ENCODE results near the gene CNPY2.
"Not testable (repeated sequence)": the region's sequence is repeated elsewhere in the genome, so short reads cannot be mapped to it uniquely, and the experiment has no call there.

Gene CNPY2

DNA sequence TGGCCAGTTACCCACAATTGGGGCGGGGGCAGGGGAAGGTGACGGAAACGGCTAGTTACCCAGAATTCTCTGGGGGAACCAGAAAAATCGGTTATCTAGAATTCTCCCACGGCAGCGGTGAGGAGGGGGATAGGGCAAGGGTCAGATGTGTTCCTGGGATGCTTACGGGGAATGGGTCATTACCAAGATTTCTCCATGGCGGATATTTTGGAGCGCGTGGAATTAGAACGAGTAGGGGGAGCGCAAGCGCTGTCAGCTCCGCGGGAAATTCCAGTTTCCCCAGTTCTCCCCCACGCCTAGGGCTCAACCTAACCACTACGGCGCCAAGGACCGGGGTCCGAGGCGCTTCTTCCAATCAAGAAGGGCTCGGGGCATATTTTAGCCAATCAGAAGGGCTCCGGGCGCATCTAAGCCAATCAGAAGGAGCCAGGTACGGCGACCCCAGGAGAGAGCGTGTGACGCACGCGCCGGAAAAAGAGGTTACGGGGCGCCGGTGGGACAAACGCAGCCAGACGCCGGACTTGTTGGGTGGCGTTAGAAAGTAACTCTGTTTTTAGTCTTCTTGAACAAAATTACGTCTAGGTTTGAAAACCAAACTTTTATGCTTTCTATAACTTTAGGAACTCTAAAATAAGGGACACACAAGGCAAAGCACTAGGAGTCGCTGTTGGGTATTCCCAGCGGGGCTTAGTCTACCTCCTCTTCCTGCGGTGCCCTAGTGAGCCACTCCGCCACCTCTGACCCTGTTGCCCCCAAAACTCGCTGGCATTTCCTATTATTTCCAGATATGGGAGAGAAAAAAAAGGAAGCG, 18.1 kb upstream of the CNPY2 start, which contains the start of gene PAN2:
TSS of gene PAN2 (minus strand) at position 322 of the 811 bp plus-strand sequence. CDS start 906 bp downstream, outside the sequence.
- DNase-seq = peak; percentile 97

DNA sequence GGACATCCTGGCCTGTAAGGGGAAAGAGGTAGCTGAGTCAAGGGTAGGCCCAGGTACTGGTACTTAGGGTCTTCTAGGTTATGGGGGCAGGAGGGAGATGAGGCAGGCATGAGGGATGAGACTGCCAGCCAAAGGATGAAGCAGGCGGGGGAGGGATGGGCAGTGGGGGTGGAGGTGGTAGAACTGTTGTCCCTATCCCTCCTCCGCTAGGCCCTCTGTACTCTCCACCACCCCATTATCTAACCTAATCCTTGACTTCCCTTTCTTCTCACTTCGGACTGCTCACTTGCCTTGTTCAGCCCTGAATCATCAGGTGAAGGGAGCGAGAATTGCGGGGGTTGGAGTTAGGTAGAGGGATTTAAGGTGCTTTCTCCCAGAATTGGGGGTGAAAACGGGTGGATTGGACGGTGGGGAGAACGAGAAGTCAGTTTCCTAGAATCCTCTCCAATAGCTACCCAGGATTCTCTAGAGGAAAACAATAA, 17.4 kb upstream of the CNPY2 start:
- DNase-seq = no peak

DNA sequence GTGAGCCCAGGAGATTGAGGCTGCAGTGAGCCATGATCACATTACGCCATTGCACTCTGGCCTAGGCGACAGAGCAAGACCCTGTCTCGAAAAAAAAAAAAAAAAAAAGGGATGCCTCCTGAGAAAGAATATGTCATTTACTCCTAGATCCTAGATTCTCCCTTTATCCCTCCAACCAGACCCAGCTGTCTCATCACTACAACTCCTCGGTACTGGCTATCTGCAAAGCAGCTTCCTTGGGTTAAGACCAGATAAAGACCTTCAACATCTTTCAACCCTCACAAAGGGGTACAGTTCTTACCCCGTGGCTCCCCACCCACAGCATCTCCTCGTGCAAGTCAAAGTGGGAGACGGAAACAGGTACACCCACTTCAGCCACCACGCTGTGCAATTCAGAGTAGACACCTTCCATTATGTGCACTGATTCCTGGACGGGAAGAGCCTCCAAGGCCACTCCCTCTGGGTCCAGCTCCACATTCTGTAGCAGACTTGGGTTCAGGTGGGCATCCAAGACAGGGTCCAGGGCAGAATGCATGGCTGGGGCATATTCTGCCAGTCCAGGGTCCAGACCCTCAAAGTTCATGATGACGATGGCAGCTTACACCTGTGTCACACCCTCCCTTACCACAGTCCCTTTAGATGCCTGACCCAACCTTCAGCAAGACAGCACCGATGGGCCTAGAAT, 16.9 kb upstream of the CNPY2 start:
- DNase-seq = no peak

DNA sequence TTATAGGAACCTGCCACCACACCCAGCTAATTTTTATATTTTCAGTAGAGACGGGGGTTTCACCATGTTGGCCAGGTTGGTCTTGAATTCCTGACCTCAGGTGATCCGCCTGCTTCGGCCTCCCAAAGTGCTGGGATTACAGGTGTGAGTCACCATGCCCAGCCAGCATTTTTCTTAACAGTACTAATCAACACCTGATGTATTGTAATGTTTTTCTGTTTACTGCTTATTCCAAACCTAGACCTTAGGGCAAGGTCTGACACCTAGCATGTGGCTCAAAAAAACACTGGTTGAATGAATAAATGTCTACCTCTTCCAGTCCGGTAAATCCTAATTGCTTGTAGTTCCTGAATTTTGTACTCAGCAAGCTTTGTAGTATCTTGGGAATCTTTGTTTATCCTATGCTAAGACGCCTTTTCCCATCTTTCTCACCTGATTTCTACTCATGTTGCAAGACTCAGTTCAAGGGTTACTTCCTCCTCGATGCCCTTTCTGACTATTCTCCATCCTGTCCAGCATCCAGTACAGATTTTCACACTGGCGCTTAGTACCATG, 15.2 kb upstream of the CNPY2 start:
- no peak for DNase-seq

DNA sequence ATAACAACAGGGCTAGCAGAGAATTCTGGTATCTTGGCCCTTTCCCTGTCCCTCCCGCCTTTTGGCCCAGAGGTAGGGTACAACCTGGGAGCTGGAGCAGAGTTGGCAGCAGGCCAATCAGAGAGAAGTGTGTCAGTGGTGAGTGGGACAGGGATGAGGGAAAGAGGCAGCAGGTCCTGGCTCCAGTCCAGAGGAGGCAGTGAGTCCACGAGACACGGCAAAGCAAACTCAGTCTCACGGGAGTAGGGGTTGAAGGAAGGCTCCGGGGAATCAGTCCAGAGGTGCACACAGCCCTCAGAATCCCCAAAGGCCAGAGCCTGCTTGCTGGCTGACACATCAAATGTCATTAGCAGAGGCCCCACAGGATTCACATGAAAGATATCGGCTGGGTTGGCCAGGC, 10.7 kb upstream of the CNPY2 start:
- DNase-seq = no peak

DNA sequence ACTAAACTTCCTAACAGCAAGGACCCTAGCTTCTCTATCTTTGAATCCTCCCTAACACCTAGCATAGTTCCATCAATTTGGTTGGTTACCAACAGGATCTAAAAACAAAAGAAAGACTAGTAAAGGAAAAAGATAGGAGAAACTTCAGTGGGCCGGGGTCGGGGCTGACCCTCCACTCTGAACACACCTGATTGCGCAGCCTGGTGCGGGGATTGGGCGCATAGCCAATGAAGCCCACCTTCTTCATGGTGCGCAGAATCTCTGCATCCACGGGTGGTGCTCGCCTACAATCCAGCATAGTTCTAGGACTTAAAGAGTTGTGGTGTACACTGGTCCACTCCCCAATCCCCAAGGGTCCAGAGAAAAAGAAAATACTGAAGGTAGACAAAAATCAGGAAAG, 10.3 kb upstream of the CNPY2 start:
- no peak for DNase-seq

DNA sequence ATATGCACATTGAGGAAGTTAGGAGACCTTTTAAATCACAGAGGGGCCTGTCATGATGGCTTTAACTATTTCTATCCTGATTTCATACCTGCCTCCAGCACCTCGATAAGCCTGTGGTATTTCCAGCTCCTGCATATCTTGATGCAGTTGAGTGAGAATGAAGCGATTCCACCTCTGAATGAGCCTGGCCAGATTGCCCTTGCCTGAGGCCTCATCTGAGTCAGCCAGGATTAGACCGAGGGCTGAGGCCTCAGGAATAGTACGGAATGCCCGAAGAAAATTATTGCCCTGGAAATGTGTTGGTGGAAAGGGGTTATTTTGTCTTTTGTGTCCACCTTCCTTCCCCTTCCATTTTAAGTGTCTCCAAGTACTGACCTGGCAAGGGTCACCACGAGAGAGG, 8.4 kb upstream of the CNPY2 start:
- no peak for DNase-seq

DNA sequence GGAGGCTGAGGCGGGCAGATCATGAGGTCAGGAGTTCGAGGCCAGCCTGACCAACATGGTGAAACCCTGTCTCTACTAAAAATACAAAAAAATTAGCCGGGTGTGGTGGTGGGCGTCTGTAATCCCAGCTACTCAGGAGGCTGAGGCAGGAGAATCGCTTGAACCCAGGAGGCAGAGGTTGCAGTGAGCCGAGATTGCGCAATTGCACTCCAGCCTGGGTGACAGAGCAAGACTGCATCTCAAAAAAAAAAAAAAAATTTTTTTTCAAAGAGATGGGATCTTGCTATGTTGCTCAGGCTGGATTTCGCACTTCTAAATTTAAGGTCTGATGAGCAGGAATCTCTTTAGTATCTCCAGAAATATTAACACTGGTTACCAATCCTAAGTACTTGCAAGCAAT, 5.8 kb upstream of the CNPY2 start:
- DNase-seq = not testable (repeated sequence)

DNA sequence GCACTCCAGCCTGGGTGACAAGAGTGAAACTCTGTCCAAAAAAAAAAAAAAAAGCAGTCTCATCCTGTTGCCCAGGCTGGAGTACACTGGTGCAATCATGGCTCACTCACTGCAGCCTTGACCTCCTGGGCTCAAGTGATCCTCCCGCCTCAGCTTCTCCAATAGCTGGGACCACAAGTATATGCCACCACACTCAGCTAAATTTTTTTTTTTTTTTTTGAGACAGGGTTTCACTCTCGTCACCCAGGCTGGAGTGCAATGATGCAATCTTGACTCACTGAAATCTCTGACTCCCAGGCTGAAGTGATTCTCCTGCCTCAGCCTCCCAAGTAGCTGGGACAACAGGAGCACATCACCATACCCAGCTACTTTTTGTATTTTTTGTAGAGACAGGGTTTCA, 5.2 kb upstream of the CNPY2 start:
- peak; percentile 59 for DNase-seq

DNA sequence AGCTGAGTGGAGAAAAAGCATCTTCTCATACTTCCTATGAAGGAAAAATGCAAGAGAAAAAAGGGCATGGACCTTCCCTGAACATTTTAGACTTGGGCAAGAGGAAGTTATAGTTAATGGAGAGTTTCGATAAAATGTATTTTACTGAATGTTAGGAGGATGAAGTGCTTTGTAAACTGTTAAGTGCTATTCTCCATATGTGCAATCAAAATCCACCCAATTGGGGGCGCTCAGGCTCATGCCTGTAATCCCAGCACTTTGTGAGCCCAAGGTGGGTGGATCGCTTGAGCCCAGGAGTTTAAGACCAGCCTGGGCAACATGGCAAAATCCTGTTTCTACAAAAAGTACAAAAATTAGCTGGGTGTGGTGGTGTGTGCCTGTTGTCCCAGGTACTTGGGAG, 1.9 kb upstream of the CNPY2 start:
- no peak for DNase-seq

DNA sequence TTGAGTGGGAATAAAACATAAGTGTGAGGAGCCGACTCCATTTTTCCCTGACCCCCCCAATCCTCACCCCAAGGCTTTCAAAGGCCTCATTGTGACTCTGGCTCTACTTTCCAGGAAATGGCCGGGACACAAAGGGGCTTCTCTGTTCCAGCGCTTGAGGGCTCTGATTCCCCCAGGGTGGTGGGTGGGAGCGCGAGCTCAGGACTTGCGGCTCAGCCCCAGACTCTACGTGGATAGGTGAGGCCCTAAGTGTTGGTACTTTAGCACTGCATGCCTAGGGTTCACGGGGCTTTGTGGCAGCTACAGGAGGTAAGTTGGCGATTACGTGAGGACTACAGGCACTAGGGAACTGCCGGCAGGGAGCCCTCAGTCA, 553 bp downstream of the CNPY2 start:
- DNase-seq = no peak

DNA sequence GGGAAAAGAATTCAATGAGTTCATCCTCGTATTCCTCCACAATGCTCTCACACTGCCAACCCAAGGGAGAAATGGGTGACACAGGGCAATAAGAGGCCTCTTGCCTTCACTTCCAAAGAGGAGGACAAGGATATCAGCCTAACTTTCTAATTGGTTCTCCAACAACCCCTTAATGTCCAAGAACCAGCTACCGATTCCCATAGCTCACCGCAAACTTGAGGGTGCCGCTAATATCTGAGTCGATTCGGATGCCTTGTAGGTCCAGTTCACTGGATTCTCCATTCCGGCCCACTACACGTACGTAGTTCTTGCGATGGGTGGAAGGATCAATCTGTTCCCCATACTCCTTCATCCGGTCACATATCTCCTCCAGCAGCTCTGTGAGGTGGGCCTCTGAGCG, 4.8 kb downstream of the CNPY2 start:
- DNase-seq = no peak

DNA sequence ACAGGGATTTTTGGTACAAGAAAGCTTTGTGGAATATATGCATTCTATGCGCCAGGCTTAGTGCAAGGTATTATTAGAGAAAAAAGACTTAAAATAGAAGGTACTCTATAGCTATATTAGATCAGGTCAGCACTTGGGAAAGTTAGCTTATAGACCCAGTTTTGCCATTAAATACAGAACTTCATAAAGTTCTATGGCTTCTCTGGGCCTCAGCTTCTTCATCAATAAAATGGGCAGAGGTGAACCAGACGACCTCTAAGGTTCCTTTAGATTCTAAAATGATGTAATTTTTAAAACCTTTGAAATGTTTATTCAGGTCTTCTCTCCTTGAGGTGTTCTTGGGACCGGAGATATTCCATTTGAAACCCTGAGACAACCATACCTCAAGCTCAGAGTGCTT, 7.1 kb downstream of the CNPY2 start:
- DNase-seq = no peak

DNA sequence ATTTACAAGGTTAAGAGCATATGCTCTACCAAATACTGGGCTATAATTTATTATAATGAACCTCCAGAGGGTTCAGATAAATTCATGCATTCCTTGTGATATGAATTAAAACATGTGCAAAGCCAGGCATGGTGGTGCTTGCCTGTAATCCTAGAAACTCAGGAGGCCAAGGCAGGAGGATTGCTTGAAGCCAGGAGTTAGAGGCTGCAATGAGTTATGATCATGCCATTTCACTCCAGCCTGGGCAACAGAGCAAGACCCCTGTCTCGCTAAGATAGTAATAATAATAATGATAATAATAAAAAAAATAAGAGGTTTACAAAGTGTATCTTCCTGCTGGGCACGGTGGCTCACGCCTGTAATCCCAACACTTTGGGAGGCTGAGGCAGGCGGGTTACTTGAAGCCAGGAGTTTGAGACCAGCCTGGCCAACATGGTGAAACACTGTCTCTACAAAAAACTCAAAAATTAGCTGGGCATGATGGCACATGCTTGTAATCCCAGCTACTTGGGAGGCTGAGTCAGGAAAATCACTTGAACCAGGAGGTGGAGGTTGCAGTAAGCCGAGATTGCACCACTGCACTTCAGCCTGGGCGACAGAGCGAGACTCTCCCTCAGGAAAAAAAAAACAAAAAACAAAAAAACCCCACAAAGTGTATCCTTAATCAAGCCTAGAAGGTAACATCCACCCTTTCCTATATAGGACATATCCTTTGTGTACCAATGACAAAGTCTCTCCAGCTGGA, 8.4 kb downstream of the CNPY2 start:
- DNase-seq = no peak

DNA sequence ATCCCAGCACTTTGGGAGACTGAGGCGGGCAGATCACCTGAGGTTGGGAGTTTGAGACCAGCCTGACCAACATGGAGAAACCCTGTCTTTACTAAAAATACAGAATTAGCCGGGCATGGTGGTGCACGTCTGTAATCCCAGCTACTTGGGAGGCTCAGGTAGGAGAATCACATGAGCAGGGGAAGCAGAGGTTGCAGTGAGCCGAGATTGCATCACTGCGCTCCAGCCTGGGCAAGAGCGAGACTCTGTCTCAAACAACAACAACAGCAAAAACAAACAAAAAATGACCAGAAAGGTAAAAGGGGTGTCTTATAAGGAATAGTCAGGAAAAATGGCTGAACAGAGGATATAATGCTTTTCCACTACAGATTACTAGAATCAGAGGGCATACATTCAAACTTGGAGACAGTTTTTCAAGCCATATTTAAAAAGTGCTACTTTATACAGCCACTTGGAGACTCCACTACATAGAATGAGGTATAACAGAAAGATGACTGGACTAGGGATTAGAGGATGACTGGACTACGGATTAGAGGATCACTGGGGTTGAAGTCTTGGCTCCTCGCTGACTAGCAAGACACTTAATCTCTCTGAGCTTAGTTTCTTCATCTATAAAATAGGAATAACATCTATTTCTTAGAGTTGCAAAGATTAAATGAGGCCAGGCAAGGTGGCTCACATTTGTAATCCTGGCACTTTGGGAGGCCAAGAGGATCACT, 10.8 kb downstream of the CNPY2 start:
- DNase-seq = no peak

DNA sequence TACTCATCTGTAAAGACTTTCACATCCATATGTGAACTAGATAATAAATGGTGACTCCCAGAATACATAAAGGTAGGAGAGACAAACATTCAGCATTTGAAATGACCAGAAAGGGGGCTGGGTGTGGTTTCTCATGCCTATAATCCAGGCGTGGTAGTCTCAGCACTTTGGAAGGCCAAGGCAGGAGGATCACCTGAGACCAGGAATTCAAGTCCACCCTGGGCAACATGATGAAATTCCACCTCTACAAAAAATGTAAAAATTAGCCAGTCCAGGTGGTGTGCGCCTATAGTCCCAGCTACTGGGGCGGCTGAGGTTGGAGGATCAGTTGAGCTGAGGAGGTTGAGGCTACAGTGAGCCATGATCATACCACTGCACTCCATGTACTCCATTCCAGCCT, 11.5 kb downstream of the CNPY2 start:
- no peak for DNase-seq

DNA sequence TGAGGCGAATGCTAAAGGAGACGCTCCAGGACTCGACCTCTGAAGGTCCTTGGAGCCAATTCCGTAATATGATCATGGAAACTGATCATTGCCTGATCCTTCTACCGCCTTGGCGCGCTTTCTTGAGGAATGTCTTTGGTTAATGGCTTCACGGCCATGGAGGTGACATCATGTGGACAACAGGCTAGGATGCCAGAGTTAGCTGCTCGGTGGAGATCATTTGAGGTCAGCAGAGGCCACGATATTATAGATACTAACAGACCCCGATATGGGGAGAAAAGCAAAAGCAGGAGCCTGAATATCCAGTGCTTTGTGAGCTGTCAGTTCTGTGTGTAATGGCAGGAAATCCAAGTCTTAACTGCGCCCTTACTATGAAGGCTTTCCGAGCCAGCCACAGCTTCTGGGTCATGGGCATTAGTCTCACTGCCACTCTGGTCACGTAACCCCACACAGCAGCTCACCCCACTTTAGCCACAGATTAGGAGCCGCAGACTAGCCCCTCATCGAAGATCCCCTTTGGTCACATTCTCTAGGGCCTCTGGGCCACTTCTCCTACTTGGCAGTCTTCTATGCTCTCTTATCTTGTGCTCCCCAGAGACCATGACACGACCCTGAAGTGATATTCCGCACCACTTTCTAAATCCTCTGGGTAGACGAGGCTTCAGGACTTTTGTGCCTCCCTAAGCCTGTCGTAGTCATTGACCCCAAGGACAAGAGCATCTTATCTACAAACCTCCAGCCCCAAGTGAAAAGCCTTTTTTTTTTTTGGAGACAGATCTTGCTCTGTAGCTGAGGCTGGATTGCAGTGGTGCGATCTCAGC, 14.9 kb downstream of the CNPY2 start:
- no peak for DNase-seq

DNA sequence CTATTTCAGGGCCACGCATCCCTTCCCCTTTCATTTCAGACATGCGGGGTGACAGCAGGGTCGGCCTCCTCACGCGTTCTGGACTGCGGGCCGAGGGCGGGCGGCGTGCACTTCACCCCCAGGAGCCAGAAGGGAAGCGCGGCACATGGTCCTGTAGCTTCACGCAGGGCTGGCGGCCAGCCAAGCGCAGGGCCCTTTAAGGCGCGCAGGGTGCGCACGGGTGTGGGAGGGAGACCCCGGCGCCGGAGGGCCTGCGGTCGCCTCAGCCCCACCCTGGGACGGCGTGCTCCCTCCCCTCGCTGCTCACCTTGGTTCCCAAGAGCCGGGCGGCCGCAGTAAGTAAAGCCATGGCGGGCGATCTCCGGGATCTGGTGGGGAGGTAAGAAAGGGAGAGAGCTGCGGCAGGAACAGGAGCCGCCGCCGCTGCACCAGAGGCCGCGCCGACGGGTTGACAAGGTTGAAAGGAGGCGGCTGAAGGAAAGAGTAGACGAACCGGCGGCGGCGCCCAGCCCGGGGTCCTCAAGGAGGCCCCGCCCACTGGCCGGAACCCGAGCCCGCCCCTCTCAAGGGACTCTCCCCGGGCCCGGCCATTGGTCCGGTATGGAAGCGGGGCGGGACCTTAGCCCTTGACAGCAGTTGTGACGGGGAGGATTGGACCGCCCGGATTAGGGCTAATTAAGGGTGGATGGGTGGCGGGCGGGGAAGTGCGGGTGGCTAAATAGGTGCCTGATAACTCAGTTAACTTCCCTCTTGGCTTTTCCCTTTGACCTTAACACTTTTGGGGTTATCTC, 15.7 kb downstream of the CNPY2 start, which contains the start of gene CS:
TSS of gene CS (minus strand) at position 478 of the 791 bp plus-strand sequence. CDS start at position 349, 129 bp downstream.
- peak; percentile 99 for DNase-seq

DNA sequence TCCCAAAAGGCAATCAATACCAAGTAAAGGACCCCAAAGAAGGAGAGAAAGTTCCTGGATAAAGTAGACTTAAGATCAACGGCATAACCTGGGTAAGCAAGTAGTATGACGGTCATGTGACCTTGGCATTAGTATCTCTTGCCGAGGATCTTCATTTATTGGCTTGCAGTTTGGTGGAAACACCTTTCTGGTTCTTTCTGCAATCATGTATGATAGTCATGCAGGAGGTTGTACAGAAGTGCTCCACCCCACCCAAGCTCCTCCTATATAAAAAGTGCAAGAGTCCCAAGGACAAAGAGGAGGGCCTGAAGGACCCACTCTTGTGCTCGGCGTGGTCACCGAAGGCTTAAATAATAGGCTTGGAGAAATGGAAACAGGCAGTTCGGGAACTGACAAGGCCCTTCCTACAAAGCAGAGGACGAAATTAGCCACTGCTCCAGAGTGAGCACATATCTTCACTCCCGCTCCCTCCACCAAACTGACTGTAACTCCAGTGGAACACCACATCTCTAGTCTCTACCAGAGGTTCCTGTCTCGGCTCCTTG, 16.4 kb downstream of the CNPY2 start:
- no peak for DNase-seq

DNA sequence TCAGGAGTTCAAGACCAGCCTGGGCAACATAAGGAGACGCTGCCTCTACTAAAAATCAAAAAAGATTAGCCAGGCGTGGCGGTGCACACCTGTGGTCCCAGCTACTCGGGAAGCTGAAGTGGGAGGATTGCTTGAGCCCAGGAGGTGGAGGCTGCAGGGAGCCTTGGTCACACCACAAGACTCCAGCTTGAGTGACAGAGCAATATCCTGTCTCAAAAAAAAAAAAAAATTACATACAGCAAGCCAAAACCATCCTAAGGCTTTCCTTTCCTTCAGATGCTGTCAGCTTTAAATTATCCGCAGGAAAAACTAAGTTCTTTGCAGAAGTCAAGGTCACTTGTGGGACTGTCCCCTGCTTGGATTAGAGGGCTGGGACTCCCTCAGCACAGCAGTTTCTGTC, 17.0 kb downstream of the CNPY2 start:
- DNase-seq = no peak
